ENCODE data around the gene LIN9. TPM values are rescaled to one million over a fixed set of nuclear protein-coding genes. Genes with fewer than 3 reads are reported as not detected.

The LIN9 gene
- polyA plus RNA-seq, 2 donors, result 2.0 to 2.1 TPM

DNA sequence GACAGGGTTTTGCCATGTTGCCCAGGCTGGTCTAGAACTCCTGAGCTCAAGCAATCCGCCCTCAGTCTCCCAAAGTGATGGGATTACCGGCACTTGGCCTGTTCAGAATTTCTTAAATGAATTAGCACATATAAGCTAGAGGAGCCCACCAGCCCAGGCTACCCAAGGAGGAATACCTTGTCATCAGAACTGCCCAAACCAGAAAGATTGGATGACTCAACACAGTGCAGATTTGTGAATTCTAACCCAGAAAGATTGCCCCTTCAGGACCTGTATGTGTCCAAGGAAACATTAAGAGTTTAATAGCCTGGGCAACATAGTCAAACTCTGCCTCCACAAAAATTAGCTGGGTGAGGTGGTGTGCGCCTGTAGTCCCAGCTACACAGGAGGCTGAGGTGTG is 14.0 kb upstream of the LIN9 start:
- WGBS, 2 donors, result 90 to 91% methylated on average over 3 of the region's 3 CpGs
- Histone ChIP-seq H3K36me3 (ENCODE audit: control insufficient read depth in 2 of 2, insufficient read depth in 2 of 2, low read length in 1 of 2) (no peaks in the 10 kb centered on the region), H3K4me1 (ENCODE audit: control insufficient read depth in 2 of 2, insufficient read depth in 2 of 2, low read length in 1 of 2) (no peaks in the 10 kb centered on the region), H3K9me3 (ENCODE audit: control insufficient read depth in 2 of 2, insufficient read depth in 1 of 2, low read depth in 1 of 2, low read length in 1 of 2) (no peaks in the 10 kb centered on the region), H3K27ac (ENCODE audit: low read depth in 2 of 2, low read length in 1 of 2) (no peak overlapping the region), H3K4me3 (ENCODE audit: low read depth in 1 of 2, low read length in 2 of 2) (no peak overlapping the region), H3K27me3 (ENCODE audit: control insufficient read depth in 1 of 2, insufficient read depth in 2 of 2, low read length in 2 of 2) (no peaks in the 10 kb centered on the region)

DNA sequence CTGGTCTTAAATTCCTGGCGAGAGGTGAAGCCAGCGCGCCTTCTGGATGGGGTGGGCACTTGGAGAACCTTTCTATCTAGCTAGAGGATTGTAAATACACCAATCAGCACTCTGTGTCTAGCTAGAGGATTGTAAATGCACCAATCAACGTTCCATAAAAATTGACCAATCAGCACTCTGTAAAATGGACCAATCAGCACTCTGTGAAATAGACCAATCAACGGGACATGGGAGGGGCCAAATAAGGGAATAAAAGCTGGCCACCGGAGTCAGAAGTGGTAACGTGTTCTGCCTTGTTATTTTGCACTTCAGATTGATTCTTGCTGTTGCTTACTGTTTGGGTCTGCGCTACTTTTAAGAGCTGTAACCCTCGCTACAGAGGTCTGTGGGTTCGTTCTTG is 12.0 kb upstream of the LIN9 start:
- no peaks in the 10 kb centered on the region for H3K4me1 ChIP-seq (ENCODE audit: control insufficient read depth in 2 of 2, insufficient read depth in 2 of 2, low read length in 1 of 2)
- H3K36me3 ChIP-seq (ENCODE audit: control insufficient read depth in 2 of 2, insufficient read depth in 2 of 2, low read length in 1 of 2), result no peaks in the 10 kb centered on the region
- H3K9me3 ChIP-seq (ENCODE audit: control insufficient read depth in 2 of 2, insufficient read depth in 1 of 2, low read depth in 1 of 2, low read length in 1 of 2), result no peaks in the 10 kb centered on the region
- H3K4me3 ChIP-seq (ENCODE audit: low read depth in 1 of 2, low read length in 2 of 2), result no peak overlapping the region
- no peaks in the 10 kb centered on the region for H3K27me3 ChIP-seq (ENCODE audit: control insufficient read depth in 1 of 2, insufficient read depth in 2 of 2, low read length in 2 of 2)
- WGBS, 2 donors, result 94% methylated on average over 10 of the region's 10 CpGs
- H3K27ac ChIP-seq (ENCODE audit: low read depth in 2 of 2, low read length in 1 of 2), result no peak overlapping the region

DNA sequence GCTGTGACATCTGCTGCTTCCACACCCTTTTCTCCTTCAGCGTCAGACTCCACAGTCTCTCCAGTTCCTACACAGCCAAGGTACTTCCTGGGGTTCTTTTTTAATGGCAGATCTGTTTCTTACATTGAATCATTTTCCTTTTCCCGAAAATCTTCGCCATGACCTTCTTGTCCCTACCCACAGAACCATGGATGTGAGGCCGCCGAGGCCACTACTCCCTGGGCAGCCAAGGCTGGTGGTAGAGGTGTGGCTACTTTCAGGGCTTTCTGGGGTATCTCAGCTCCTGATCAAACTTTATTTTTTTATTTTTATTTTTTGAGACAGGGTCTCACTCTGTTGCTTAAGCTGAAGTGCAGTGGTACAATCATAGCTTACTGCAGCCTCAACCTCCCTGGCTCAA is 9.5 kb upstream of the LIN9 start:
- Histone ChIP-seq H3K4me1 (ENCODE audit: control insufficient read depth in 2 of 2, insufficient read depth in 2 of 2, low read length in 1 of 2) (no peaks in the 10 kb centered on the region), H3K27me3 (ENCODE audit: control insufficient read depth in 1 of 2, insufficient read depth in 2 of 2, low read length in 2 of 2) (no peaks in the 10 kb centered on the region), H3K27ac (ENCODE audit: low read depth in 2 of 2, low read length in 1 of 2) (no peak overlapping the region), H3K4me3 (ENCODE audit: low read depth in 1 of 2, low read length in 2 of 2) (no peak overlapping the region), H3K9me3 (ENCODE audit: control insufficient read depth in 2 of 2, insufficient read depth in 1 of 2, low read depth in 1 of 2, low read length in 1 of 2) (no peaks in the 10 kb centered on the region), H3K36me3 (ENCODE audit: control insufficient read depth in 2 of 2, insufficient read depth in 2 of 2, low read length in 1 of 2) (no peaks in the 10 kb centered on the region)
- WGBS, 2 donors, result 93% methylated on average over 5 of the region's 5 CpGs

- Histone ChIP-seq H3K36me3 (ENCODE audit: control insufficient read depth in 2 of 2, insufficient read depth in 2 of 2, low read length in 1 of 2) (no peaks in the 10 kb centered on the region), H3K4me3 (ENCODE audit: low read depth in 1 of 2, low read length in 2 of 2) (no peak overlapping the region), H3K4me1 (ENCODE audit: control insufficient read depth in 2 of 2, insufficient read depth in 2 of 2, low read length in 1 of 2) (peaks cover 3 to 4% of the 10 kb centered on the region in 2 donors), H3K9me3 (ENCODE audit: control insufficient read depth in 2 of 2, insufficient read depth in 1 of 2, low read depth in 1 of 2, low read length in 1 of 2) (no peaks in the 10 kb centered on the region), H3K27ac (ENCODE audit: low read depth in 2 of 2, low read length in 1 of 2) (no peak overlapping the region), H3K27me3 (ENCODE audit: control insufficient read depth in 1 of 2, insufficient read depth in 2 of 2, low read length in 2 of 2) (no peaks in the 10 kb centered on the region)
Observed at GRCh38 chr1:226314055-226314454, 5.1 kb upstream of the LIN9 start.

DNA sequence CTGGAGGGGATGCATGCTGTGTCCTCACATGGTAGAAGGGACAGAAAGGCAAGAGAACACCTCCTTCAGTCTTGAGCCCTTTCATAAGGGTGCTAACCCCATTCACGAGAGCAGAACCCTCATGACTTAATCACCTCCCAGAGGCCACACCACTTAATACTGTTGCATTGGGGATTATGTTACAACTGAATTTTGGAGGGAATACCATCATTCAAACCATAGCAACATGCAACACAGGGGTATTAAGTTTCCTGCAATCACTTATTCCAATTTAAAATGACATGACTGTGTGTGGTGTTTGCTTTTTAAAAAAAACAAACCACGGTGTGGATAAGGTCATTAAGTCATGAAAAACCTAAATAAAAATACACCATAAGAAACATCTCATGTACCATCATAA is 3.1 kb upstream of the LIN9 start:
- Histone ChIP-seq H3K4me3 (ENCODE audit: low read depth in 1 of 2, low read length in 2 of 2) (no peak overlapping the region), H3K27me3 (ENCODE audit: control insufficient read depth in 1 of 2, insufficient read depth in 2 of 2, low read length in 2 of 2) (no peaks in the 10 kb centered on the region), H3K9me3 (ENCODE audit: control insufficient read depth in 2 of 2, insufficient read depth in 1 of 2, low read depth in 1 of 2, low read length in 1 of 2) (no peaks in the 10 kb centered on the region), H3K36me3 (ENCODE audit: control insufficient read depth in 2 of 2, insufficient read depth in 2 of 2, low read length in 1 of 2) (no peaks in the 10 kb centered on the region), H3K4me1 (ENCODE audit: control insufficient read depth in 2 of 2, insufficient read depth in 2 of 2, low read length in 1 of 2) (peaks cover 3 to 4% of the 10 kb centered on the region in 2 donors), H3K27ac (ENCODE audit: low read depth in 2 of 2, low read length in 1 of 2) (no peak overlapping the region)
- WGBS, 2 donors, result 94 to 96% methylated on average over 2 of the region's 2 CpGs

GRCh38 chr1:226311376-226311775 is 2.4 kb upstream of the LIN9 start:
- no peaks in the 10 kb centered on the region for H3K36me3 ChIP-seq (ENCODE audit: control insufficient read depth in 2 of 2, insufficient read depth in 2 of 2, low read length in 1 of 2)
- no peak overlapping the region for H3K27ac ChIP-seq (ENCODE audit: low read depth in 2 of 2, low read length in 1 of 2)
- H3K27me3 ChIP-seq (ENCODE audit: control insufficient read depth in 1 of 2, insufficient read depth in 2 of 2, low read length in 2 of 2), result no peaks in the 10 kb centered on the region
- 95 to 98% methylated on average over 7 of the region's 7 CpGs for WGBS, 2 donors
- no peaks in the 10 kb centered on the region for H3K9me3 ChIP-seq (ENCODE audit: control insufficient read depth in 2 of 2, insufficient read depth in 1 of 2, low read depth in 1 of 2, low read length in 1 of 2)
- no peak overlapping the region for H3K4me3 ChIP-seq (ENCODE audit: low read depth in 1 of 2, low read length in 2 of 2)
- H3K4me1 ChIP-seq (ENCODE audit: control insufficient read depth in 2 of 2, insufficient read depth in 2 of 2, low read length in 1 of 2), result peaks cover 3 to 4% of the 10 kb centered on the region in 2 donors

GRCh38 chr1:226310637-226311195 is 1.8 kb upstream of the LIN9 start:
- peak overlapping the region; percentile 29 to 55 for H3K27ac ChIP-seq (ENCODE audit: low read depth in 2 of 2, low read length in 1 of 2)
- WGBS, 2 donors, result 64 to 69% methylated on average over 2 of the region's 2 CpGs
- H3K36me3 ChIP-seq (ENCODE audit: control insufficient read depth in 2 of 2, insufficient read depth in 2 of 2, low read length in 1 of 2), result no peaks in the 10 kb centered on the region
- H3K27me3 ChIP-seq (ENCODE audit: control insufficient read depth in 1 of 2, insufficient read depth in 2 of 2, low read length in 2 of 2), result no peaks in the 10 kb centered on the region
- peaks cover 3 to 4% of the 10 kb centered on the region in 2 donors for H3K4me1 ChIP-seq (ENCODE audit: control insufficient read depth in 2 of 2, insufficient read depth in 2 of 2, low read length in 1 of 2)
- no peaks in the 10 kb centered on the region for H3K9me3 ChIP-seq (ENCODE audit: control insufficient read depth in 2 of 2, insufficient read depth in 1 of 2, low read depth in 1 of 2, low read length in 1 of 2)
- H3K4me3 ChIP-seq (ENCODE audit: low read depth in 1 of 2, low read length in 2 of 2), result no peak overlapping the region

GRCh38 chr1:226310245-226310540 is 1.2 kb upstream of the LIN9 start:
- Histone ChIP-seq H3K36me3 (ENCODE audit: control insufficient read depth in 2 of 2, insufficient read depth in 2 of 2, low read length in 1 of 2) (no peaks in the 10 kb centered on the region), H3K4me1 (ENCODE audit: control insufficient read depth in 2 of 2, insufficient read depth in 2 of 2, low read length in 1 of 2) (peaks cover 3 to 4% of the 10 kb centered on the region in 2 donors), H3K27me3 (ENCODE audit: control insufficient read depth in 1 of 2, insufficient read depth in 2 of 2, low read length in 2 of 2) (no peaks in the 10 kb centered on the region), H3K27ac (ENCODE audit: low read depth in 2 of 2, low read length in 1 of 2) (peak overlapping the region in 1 of 2 donors; percentile 55), H3K4me3 (ENCODE audit: low read depth in 1 of 2, low read length in 2 of 2) (peak overlapping the region in 1 of 2 donors; percentile 77), H3K9me3 (ENCODE audit: control insufficient read depth in 2 of 2, insufficient read depth in 1 of 2, low read depth in 1 of 2, low read length in 1 of 2) (no peaks in the 10 kb centered on the region)
- 78 to 83% methylated on average over 5 of the region's 5 CpGs for WGBS, 2 donors

GRCh38 chr1:226309398-226310244 is 657 bp upstream of the LIN9 start:
- no peaks in the 10 kb centered on the region for H3K9me3 ChIP-seq (ENCODE audit: control insufficient read depth in 2 of 2, insufficient read depth in 1 of 2, low read depth in 1 of 2, low read length in 1 of 2)
- no peaks in the 10 kb centered on the region for H3K36me3 ChIP-seq (ENCODE audit: control insufficient read depth in 2 of 2, insufficient read depth in 2 of 2, low read length in 1 of 2)
- WGBS, 2 donors, result 3 to 5% methylated on average over 51 to 62 of the region's 62 CpGs
- peaks cover 3 to 4% of the 10 kb centered on the region in 2 donors for H3K4me1 ChIP-seq (ENCODE audit: control insufficient read depth in 2 of 2, insufficient read depth in 2 of 2, low read length in 1 of 2)
- no peaks in the 10 kb centered on the region for H3K27me3 ChIP-seq (ENCODE audit: control insufficient read depth in 1 of 2, insufficient read depth in 2 of 2, low read length in 2 of 2)
- peak overlapping the region; percentile 63 to 71 for H3K27ac ChIP-seq (ENCODE audit: low read depth in 2 of 2, low read length in 1 of 2)
- H3K4me3 ChIP-seq (ENCODE audit: low read depth in 1 of 2, low read length in 2 of 2), result peak overlapping the region; percentile 77 to 99

All from esophagus (tissue), 2 donors.